Prostate gland (tissue), 2 donors: ENCODE measurements around the gene DUOX1. TPM values are rescaled to one million over a fixed set of nuclear protein-coding genes. Genes with fewer than 3 reads are reported as not detected.

Experiments used
- DNase-seq: peaks from one replicate; pipeline ENCODE4 v3.0.0-alpha.2; 2019; ENCODE audit warnings: low spot score
- H3K27ac ChIP-seq, 2 donors: fragments of 200-600 bp; sonication (generic); 2 replicates each; pipeline ENCODE4 v1.5.1; 2017 to 2019
- H3K27me3 ChIP-seq: fragments of 200-600 bp; sonication (generic); replicated peaks from 2 replicates; pipeline ENCODE4 v1.5.1; 2019; ENCODE audit not compliant: insufficient read depth
- H3K36me3 ChIP-seq, 2 donors: fragments of 200-600 bp; sonication (generic); 1 replicate in 1 of 2; 2 replicates in 1 of 2; pipeline versions ENCODE4 v1.5.1 to v1.8.1; 2017 to 2019
- H3K4me1 ChIP-seq: fragments of 200-600 bp; sonication (generic); replicated peaks from 2 replicates; pipeline ENCODE4 v1.5.1; 2019
- H3K4me3 ChIP-seq, 2 donors: fragments of 200-600 bp; sonication (generic); 2 replicates each; pipeline ENCODE4 v1.5.1; 2017 to 2019
- H3K9me3 ChIP-seq: fragments of 200-600 bp; sonication (generic); 2 replicates; pipeline ENCODE4 v1.5.1; 2017
- CTCF ChIP-seq, 4 experiments: fragments of 200-600 bp in 2 of 4; fragments of 450-650 bp in 2 of 4; sonication (generic) in 2 of 4; IDR thresholded peaks; 1 replicate in 3 of 4; 2 replicates in 1 of 4; pipeline ENCODE4 v1.5.1; 2016 to 2019; ENCODE audit warnings: antibody characterized with exemption in 4 of 4, mild to moderate bottlenecking in 2 of 4, moderate library complexity in 2 of 4
- POLR2A ChIP-seq: fragments of 450-650 bp; IDR thresholded peaks from one replicate; pipeline ENCODE4 v1.6.1; 2016; ENCODE audit warnings: antibody characterized with exemption, mild to moderate bottlenecking
- POLR2AphosphoS5 ChIP-seq: sonication (generic); formaldehyde crosslinking; IDR thresholded peaks from one replicate; pipeline ENCODE4 v1.6.1; 2017; ENCODE audit warnings: antibody characterized with exemption
- WGBS: methylation state at CpG from one replicate; pipeline ENCODE4 v1.1.5; 2018; 5-methylcytosine and 5-hydroxymethylcytosine counted together
- intact Hi-C: fragments of 100-400 bp; cut with DNase I; formaldehyde crosslinking; loops from one replicate; pipeline ENCODE4 v1.14.2; 2022
- total RNA-seq, 2 donors: library from RNA; depleted of rRNA; stranded (reverse); fragments of >200 nt; gene quantifications; one replicate each; pipeline ENCODE4 v1.1.0, GENCODE V29; 2016

DUOX1 gene
- total RNA-seq, 2 donors from 2014 or later: 18.4 to 32.1 TPM

- Histone ChIP-seq H3K4me3 (no peak overlapping the region), H3K4me1 (no peaks in the 10 kb centered on the region), H3K27me3 (no peaks in the 10 kb centered on the region), H3K27ac (no peak overlapping the region), H3K9me3 (no peaks in the 10 kb centered on the region), H3K36me3 (no peaks in the 10 kb centered on the region)
- no peak for TF ChIP-seq POLR2A
- TF ChIP-seq POLR2AphosphoS5: no peak
- no peak for TF ChIP-seq CTCF (IDR thresholded peaks at IDR 0.05)
- DNase-seq: no peak
- intact Hi-C loops: no loop called here
- 50% methylated on average over 10 of the region's 10 CpGs for WGBS
These were observed 6.6 kb downstream of the DUOX1 start for GRCh38 chr15:45136378-45136764.

GRCh38 chr15:45137703-45138102 lies 7.9 kb downstream of the DUOX1 start:
- 89% methylated on average over 8 of the region's 8 CpGs for WGBS
- no peaks in the 10 kb centered on the region for H3K4me1 ChIP-seq
- TF ChIP-seq POLR2AphosphoS5 (no peak), CTCF (IDR thresholded peaks at IDR 0.05) (no peak), POLR2A (no peak)
- intact Hi-C loops: no loop called here
- no peak for DNase-seq
- no peak overlapping the region for H3K27ac ChIP-seq
- no peaks in the 10 kb centered on the region for H3K9me3 ChIP-seq
- H3K4me3 ChIP-seq: no peak overlapping the region
- no peaks in the 10 kb centered on the region for H3K36me3 ChIP-seq
- no peaks in the 10 kb centered on the region for H3K27me3 ChIP-seq

- intact Hi-C loops: no loop called here
- TF ChIP-seq POLR2A: no peak
- TF ChIP-seq CTCF (IDR thresholded peaks at IDR 0.05): no peak
- TF ChIP-seq POLR2AphosphoS5: no peak
- DNase-seq: no peak
- H3K27ac ChIP-seq: no peak overlapping the region
- H3K27me3 ChIP-seq: no peaks in the 10 kb centered on the region
- no peak overlapping the region for H3K4me3 ChIP-seq
- WGBS: 69% methylated on average over 12 of the region's 12 CpGs
- no peaks in the 10 kb centered on the region for H3K4me1 ChIP-seq
- no peaks in the 10 kb centered on the region for H3K9me3 ChIP-seq
- no peaks in the 10 kb centered on the region for H3K36me3 ChIP-seq
These were observed 9.3 kb downstream of the DUOX1 start for GRCh38 chr15:45138814-45139765.

- no peak overlapping the region for H3K27ac ChIP-seq
- H3K4me3 ChIP-seq: no peak overlapping the region
- WGBS: 86% methylated on average over 6 of the region's 6 CpGs
- no peaks in the 10 kb centered on the region for H3K36me3 ChIP-seq
- H3K4me1 ChIP-seq: no peaks in the 10 kb centered on the region
- intact Hi-C loops: no loop called here
- TF ChIP-seq POLR2AphosphoS5 (peak; percentile 64), POLR2A (no peak)
- H3K27me3 ChIP-seq: no peaks in the 10 kb centered on the region
- no peak for DNase-seq
- no peaks in the 10 kb centered on the region for H3K9me3 ChIP-seq
These were observed 10.0 kb downstream of the DUOX1 start for GRCh38 chr15:45139770-45140169.

GRCh38 chr15:45140557-45141250 lies 10.9 kb downstream of the DUOX1 start:
- H3K27me3 ChIP-seq: no peaks in the 10 kb centered on the region
- WGBS: 97% methylated on average over 10 of the region's 10 CpGs
- H3K9me3 ChIP-seq: no peaks in the 10 kb centered on the region
- TF ChIP-seq POLR2A: no peak
- no peak for TF ChIP-seq CTCF (IDR thresholded peaks at IDR 0.05)
- no peak for TF ChIP-seq POLR2AphosphoS5
- no peak overlapping the region for H3K4me3 ChIP-seq
- no peaks in the 10 kb centered on the region for H3K36me3 ChIP-seq
- H3K27ac ChIP-seq: no peak overlapping the region
- intact Hi-C loops: no loop called here
- no peaks in the 10 kb centered on the region for H3K4me1 ChIP-seq
- DNase-seq: no peak
